Natural killer cell (primary cell): Measurements from ENCODE around the gene DLEC1. TPM values are rescaled to one million over a fixed set of nuclear protein-coding genes. Genes with fewer than 3 reads are reported as not detected.

Experiments used
- ATAC-seq, 3 donors: fragments of 150-1000 bp in 2 of 3; fragments of 200-7000 bp in 1 of 3; cut with Tn5 transposase; 1 replicate in 1 of 3; 2 replicates in 2 of 3; pipeline ENCODE4 v1.10.0; 2021; ENCODE audit warnings: mild to moderate bottlenecking in 2 of 3, moderate library complexity in 2 of 3
- DNase-seq, 2 donors: peaks; one replicate each; pipeline versions ENCODE4 v3.0.0 to v3.0.0-alpha.2; 2013 to 2021; ENCODE audit warnings: mixed read lengths in 1 of 2
- H3K27ac ChIP-seq: one replicate; pipeline ENCODE4 v1.5.1; 2013; ENCODE audit warnings: mild to moderate bottlenecking, low read length
- H3K27me3 ChIP-seq: one replicate; pipeline ENCODE4 v1.6.1; 2013; ENCODE audit warnings: low read length; ENCODE audit not compliant: control insufficient read depth, insufficient read depth
- H3K36me3 ChIP-seq: one replicate; pipeline ENCODE4 v1.6.1; 2013; ENCODE audit warnings: low read length; ENCODE audit not compliant: control insufficient read depth, insufficient read depth
- H3K4me1 ChIP-seq: one replicate; pipeline ENCODE4 v1.6.1; 2013; ENCODE audit warnings: low read length; ENCODE audit not compliant: control insufficient read depth, insufficient read depth
- H3K4me3 ChIP-seq: one replicate; pipeline ENCODE4 v1.5.1; 2013; ENCODE audit warnings: low read length
- H3K9me3 ChIP-seq: one replicate; pipeline ENCODE4 v1.6.1; 2013; ENCODE audit warnings: low read length; ENCODE audit not compliant: control insufficient read depth, insufficient read depth
- H3K27ac Mint-ChIP-seq, 2 donors: one replicate each; pipeline ENCODE4 v1.8.0; 2022; ENCODE audit warnings: mild to moderate bottlenecking in 2 of 2, mixed read lengths in 2 of 2, moderate library complexity in 1 of 2
- H3K27me3 Mint-ChIP-seq, 2 donors: one replicate each; pipeline ENCODE4 v1.8.0; 2022; ENCODE audit warnings: low read depth in 2 of 2, mixed read lengths in 2 of 2
- H3K36me3 Mint-ChIP-seq: one replicate; pipeline ENCODE4 v1.8.0; 2022; ENCODE audit warnings: mixed read lengths
- H3K4me1 Mint-ChIP-seq, 2 donors: one replicate each; pipeline ENCODE4 v1.8.0; 2022; ENCODE audit warnings: mixed read lengths in 2 of 2
- H3K4me3 Mint-ChIP-seq: one replicate; pipeline ENCODE4 v1.8.0; 2022; ENCODE audit warnings: mild to moderate bottlenecking, moderate library complexity, mixed read lengths
- H3K9me3 Mint-ChIP-seq, 2 donors: one replicate each; pipeline ENCODE4 v1.8.0; 2022; ENCODE audit warnings: mixed read lengths in 2 of 2
- WGBS: methylation state at CpG from one replicate; pipeline ENCODE4 v1.1.7; 2013; ENCODE audit warnings: missing lambda C conversion rate; ENCODE audit not compliant: insufficient coverage; 5-methylcytosine and 5-hydroxymethylcytosine counted together
- intact Hi-C: fragments of 100-400 bp; cut with micrococcal nuclease; formaldehyde crosslinking; loops from one replicate; pipeline ENCODE4 v1.14.2; 2022
- total RNA-seq, 4 donors: library from RNA; stranded (reverse); fragments of 120-200 nt in 1 of 4; gene quantifications; one replicate each; pipeline versions ENCODE4 v1.2.3 to v1.2.4, GENCODE V29; 2013 to 2022
- TF ChIP-seq, protein P1 (sequence below): fragments of 200-600 bp; IDR thresholded peaks from one replicate; pipeline ENCODE4 v1.8.0; 2022; ENCODE audit warnings: antibody characterized with exemption

DLEC1 gene
- total RNA-seq, 3 donors from 2014 or later (not counting 1 experiment from before 2014, with no cell fraction given): 6.1 to 7.5 (median 7.0) TPM

DNA sequence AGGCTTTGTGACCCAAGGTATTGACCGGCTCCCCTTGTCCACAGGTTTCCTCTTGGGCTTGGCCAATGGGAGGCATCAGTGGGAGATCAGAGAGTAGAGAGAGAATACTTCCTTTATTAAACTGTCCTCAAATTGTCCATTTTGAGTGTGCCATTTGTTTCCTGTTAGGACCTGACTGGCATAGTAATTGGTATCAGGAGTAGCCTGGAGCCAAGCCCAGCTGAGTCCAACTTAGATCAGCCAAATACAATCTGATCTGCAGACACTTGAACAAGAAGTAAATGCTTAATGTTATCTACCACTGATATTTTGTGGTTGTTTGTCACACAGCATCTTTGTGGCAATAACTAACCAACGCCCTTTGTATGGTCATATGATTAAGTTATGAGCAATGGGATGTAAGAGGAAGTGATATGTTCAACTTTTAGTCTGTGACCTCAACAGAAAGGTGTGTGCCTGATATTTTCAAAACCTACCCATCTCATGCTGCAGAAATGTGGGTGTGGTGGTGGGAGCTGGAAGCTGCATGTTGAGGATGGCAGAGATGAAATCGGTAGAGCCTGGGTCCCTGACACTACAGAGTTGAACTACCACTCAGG is 112.8 kb downstream of the DLEC1 start:
- H3K9me3 Mint-ChIP-seq: peaks cover 0 to 4% of the 10 kb centered on the region in 2 donors
- intact Hi-C loops: no loop called here
- Histone ChIP-seq H3K4me3 (no peak overlapping the region), H3K27me3 (no peaks in the 10 kb centered on the region), H3K36me3 (no peaks in the 10 kb centered on the region), H3K9me3 (no peaks in the 10 kb centered on the region), H3K27ac (peak overlapping the region; percentile 60), H3K4me1 (peaks cover 22% of the 10 kb centered on the region)
- peak in 1 of 2 donors; percentile 57 for DNase-seq
- peak; percentile 86 to 92 (median 87) for ATAC-seq
- peak overlapping the region; percentile 31 for H3K4me3 Mint-ChIP-seq
- WGBS: 71% methylated on average over 2 of the region's 3 CpGs
- H3K36me3 Mint-ChIP-seq: peaks cover 3% of the 10 kb centered on the region
- peak overlapping the region; percentile 78 to 81 for H3K27ac Mint-ChIP-seq
- H3K4me1 Mint-ChIP-seq: peaks cover 11 to 21% of the 10 kb centered on the region in 2 donors
- TF ChIP-seq, protein P1, sequence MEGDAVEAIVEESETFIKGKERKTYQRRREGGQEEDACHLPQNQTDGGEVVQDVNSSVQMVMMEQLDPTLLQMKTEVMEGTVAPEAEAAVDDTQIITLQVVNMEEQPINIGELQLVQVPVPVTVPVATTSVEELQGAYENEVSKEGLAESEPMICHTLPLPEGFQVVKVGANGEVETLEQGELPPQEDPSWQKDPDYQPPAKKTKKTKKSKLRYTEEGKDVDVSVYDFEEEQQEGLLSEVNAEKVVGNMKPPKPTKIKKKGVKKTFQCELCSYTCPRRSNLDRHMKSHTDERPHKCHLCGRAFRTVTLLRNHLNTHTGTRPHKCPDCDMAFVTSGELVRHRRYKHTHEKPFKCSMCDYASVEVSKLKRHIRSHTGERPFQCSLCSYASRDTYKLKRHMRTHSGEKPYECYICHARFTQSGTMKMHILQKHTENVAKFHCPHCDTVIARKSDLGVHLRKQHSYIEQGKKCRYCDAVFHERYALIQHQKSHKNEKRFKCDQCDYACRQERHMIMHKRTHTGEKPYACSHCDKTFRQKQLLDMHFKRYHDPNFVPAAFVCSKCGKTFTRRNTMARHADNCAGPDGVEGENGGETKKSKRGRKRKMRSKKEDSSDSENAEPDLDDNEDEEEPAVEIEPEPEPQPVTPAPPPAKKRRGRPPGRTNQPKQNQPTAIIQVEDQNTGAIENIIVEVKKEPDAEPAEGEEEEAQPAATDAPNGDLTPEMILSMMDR: no peak
- H3K27me3 Mint-ChIP-seq: no peaks in the 10 kb centered on the region

DNA sequence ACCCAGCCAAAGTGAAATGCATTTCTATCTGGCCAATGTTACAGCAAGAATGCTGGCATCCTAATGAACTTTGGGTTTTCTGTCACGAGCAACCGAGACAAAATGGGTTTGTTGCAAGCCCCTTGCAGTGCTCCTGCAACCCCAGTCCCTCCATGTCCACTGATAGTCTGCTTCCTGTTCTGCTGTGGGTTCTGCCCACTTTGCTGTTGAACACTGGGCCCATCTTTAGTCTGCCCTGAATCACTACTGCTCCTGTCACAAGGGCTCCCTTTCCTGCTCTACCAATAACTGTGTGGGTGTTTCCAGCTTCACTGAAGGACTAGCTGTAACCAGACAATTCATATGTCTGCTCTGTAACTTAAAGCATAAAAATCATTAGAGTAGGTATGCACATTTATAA is 113.6 kb downstream of the DLEC1 start:
- Mint-ChIP-seq H3K4me1 (peaks cover 11 to 21% of the 10 kb centered on the region in 2 donors), H3K4me3 (no peak overlapping the region)
- peaks cover 22% of the 10 kb centered on the region for H3K4me1 ChIP-seq

DNA sequence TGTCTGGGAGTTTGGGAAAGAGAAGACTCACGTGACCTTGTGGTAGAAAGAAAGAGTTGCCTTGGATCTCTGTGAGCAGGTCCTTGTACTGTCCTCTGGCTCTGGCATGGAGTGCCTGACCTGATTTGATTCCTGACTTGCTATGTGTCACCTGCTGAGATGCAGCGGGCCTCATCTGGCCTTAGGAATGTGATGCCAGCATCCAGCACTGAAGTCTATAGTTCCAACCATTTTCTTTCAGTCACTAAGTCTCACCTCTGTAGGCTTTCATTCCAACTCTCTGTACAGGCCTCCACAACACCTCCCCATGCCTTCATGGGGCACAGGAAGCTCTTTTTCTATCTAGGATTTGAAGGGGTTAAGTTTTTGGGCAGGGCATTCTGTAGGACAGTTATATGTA is 114.2 kb downstream of the DLEC1 start:
- H3K4me3 Mint-ChIP-seq: no peak overlapping the region
- H3K27ac Mint-ChIP-seq: peak overlapping the region in 1 of 2 donors; percentile 31
- intact Hi-C loops: no loop called here

More for the DNA sequence above, 113.6 kb downstream of the DLEC1 start:
- Histone ChIP-seq H3K36me3 (no peaks in the 10 kb centered on the region), H3K27ac (peak overlapping the region; percentile 60), H3K27me3 (no peaks in the 10 kb centered on the region), H3K4me3 (no peak overlapping the region), H3K9me3 (no peaks in the 10 kb centered on the region)
- Mint-ChIP-seq H3K9me3 (no peaks in the 10 kb centered on the region), H3K27me3 (no peaks in the 10 kb centered on the region), H3K27ac (peak overlapping the region in 1 of 2 donors; percentile 81), H3K36me3 (no peaks in the 10 kb centered on the region)
- DNase-seq: no peak
- WGBS: 98% methylated on average over 2 of the region's 2 CpGs
- ATAC-seq: no peak
- intact Hi-C loops: no loop called here
- TF ChIP-seq, protein P1: no peak

More for the DNA sequence above, 114.2 kb downstream of the DLEC1 start:
- DNase-seq (no peak), ATAC-seq (no peak)
- Mint-ChIP-seq H3K9me3 (no peaks in the 10 kb centered on the region), H3K4me1 (peaks cover 11 to 21% of the 10 kb centered on the region in 2 donors), H3K36me3 (no peaks in the 10 kb centered on the region), H3K27me3 (no peaks in the 10 kb centered on the region)
- no peaks in the 10 kb centered on the region for H3K9me3 ChIP-seq
- no peak overlapping the region for H3K4me3 ChIP-seq
- H3K4me1 ChIP-seq: peaks cover 17% of the 10 kb centered on the region
- TF ChIP-seq, protein P1: no peak
- H3K36me3 ChIP-seq: no peaks in the 10 kb centered on the region
- H3K27me3 ChIP-seq: no peaks in the 10 kb centered on the region
- no peak overlapping the region for H3K27ac ChIP-seq
- WGBS: 88% methylated on average over 2 of the region's 2 CpGs
